Endothelial cell (in vitro differentiated cells): ENCODE measurements around the gene TH. TPM values are rescaled to one million over a fixed set of nuclear protein-coding genes. Genes with fewer than 3 reads are reported as not detected.

ENCODE experiments used
- DNase-seq: peaks from one replicate; pipeline ENCODE4 v3.0.0; 2021; ENCODE audit warnings: low spot score
- H3K27ac Mint-ChIP-seq: one replicate; pipeline ENCODE4 v1.8.0; 2021; ENCODE audit warnings: mixed read lengths, inconsistent platforms; ENCODE audit not compliant: unreplicated experiment
- H3K27me3 Mint-ChIP-seq: one replicate; pipeline ENCODE4 v1.8.0; 2021; ENCODE audit warnings: mild to moderate bottlenecking, moderate library complexity, mixed read lengths, inconsistent platforms; ENCODE audit not compliant: unreplicated experiment
- H3K36me3 Mint-ChIP-seq: one replicate; pipeline ENCODE4 v1.8.0; 2021; ENCODE audit warnings: mild to moderate bottlenecking, low read depth, mixed read lengths, inconsistent platforms; ENCODE audit not compliant: unreplicated experiment
- H3K4me1 Mint-ChIP-seq: one replicate; pipeline ENCODE4 v1.8.0; 2021; ENCODE audit warnings: mild to moderate bottlenecking, mixed read lengths, inconsistent platforms; ENCODE audit not compliant: unreplicated experiment
- H3K4me3 Mint-ChIP-seq: one replicate; pipeline ENCODE4 v1.8.0; 2021; ENCODE audit warnings: mild to moderate bottlenecking, mixed read lengths, inconsistent platforms; ENCODE audit not compliant: unreplicated experiment
- H3K9me3 Mint-ChIP-seq: one replicate; pipeline ENCODE4 v1.8.0; 2021; ENCODE audit warnings: mixed read lengths, inconsistent platforms; ENCODE audit not compliant: unreplicated experiment
- total RNA-seq: library from RNA; stranded (reverse); fragmentation: NEBNext Ultra II Directional; extraction: Animal tissue kit (Norgen Biotek cat#: 25700); gene quantifications from one replicate; pipeline ENCODE4 v1.2.1, GENCODE V29; 2021; ENCODE audit not compliant: unreplicated experiment
- TF ChIP-seq, protein P1 (sequence below): fragments of 200-600 bp; sonication (generic); IDR thresholded peaks from one replicate; pipeline ENCODE4 v1.5.0; 2021; ENCODE audit warnings: antibody characterized with exemption; ENCODE audit not compliant: unreplicated experiment

TH gene
- total RNA-seq, 1 donor from 2014 or later = not detected

DNA sequence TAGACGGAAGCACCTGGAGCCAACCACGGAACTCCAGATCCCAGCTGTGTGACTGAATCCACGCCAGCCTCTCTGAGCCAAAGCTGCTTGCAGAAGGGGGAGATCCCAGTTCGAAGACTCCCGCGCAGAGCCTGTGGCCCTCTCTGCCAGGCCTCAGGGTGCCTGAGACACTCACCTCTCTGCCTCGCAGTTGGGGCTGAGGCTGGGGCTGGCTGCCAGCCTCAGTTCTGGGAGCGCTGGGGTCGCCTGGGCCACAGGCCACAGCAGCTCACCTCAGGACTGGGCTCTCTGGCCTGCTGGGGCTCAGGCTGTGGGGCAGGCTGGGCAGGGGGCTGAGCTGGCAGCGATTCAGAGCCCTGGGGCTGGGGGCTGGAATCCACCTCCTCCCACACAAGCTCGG is 24.2 kb downstream of the TH start:
- Mint-ChIP-seq H3K27me3 (peaks cover 24% of the 10 kb centered on the region), H3K27ac (no peak overlapping the region), H3K4me1 (peaks cover 3% of the 10 kb centered on the region), H3K9me3 (no peaks in the 10 kb centered on the region), H3K36me3 (no peaks in the 10 kb centered on the region), H3K4me3 (no peak overlapping the region)
- DNase-seq = no peak
- TF ChIP-seq, protein P1, sequence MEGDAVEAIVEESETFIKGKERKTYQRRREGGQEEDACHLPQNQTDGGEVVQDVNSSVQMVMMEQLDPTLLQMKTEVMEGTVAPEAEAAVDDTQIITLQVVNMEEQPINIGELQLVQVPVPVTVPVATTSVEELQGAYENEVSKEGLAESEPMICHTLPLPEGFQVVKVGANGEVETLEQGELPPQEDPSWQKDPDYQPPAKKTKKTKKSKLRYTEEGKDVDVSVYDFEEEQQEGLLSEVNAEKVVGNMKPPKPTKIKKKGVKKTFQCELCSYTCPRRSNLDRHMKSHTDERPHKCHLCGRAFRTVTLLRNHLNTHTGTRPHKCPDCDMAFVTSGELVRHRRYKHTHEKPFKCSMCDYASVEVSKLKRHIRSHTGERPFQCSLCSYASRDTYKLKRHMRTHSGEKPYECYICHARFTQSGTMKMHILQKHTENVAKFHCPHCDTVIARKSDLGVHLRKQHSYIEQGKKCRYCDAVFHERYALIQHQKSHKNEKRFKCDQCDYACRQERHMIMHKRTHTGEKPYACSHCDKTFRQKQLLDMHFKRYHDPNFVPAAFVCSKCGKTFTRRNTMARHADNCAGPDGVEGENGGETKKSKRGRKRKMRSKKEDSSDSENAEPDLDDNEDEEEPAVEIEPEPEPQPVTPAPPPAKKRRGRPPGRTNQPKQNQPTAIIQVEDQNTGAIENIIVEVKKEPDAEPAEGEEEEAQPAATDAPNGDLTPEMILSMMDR = no peak

DNA sequence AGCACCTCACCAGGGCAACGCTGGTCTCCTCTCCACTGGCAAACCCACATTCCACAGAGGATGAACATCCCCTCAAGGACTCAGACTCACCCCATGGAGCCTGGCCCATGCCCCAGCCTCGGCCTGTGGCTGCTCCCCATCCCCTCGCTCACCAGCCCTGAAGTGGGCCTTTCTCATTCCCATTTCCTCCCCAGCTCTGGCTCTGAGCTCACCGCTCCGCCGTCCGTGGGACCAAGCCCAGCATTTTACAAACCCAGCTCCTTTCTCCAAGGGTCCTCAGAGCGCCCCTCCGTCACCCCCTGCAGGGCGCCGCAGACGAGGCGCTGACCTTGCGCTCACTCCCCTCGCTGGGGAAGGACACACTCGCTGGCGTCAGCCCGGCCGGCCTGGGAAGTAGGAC is 25.6 kb downstream of the TH start:
- no peak for DNase-seq
- H3K4me1 Mint-ChIP-seq = peaks cover 3% of the 10 kb centered on the region
- TF ChIP-seq, protein P1 = no peak
- no peak overlapping the region for H3K4me3 Mint-ChIP-seq
- peaks cover 30% of the 10 kb centered on the region for H3K27me3 Mint-ChIP-seq
- H3K36me3 Mint-ChIP-seq = no peaks in the 10 kb centered on the region
- no peak overlapping the region for H3K27ac Mint-ChIP-seq
- no peaks in the 10 kb centered on the region for H3K9me3 Mint-ChIP-seq

DNA sequence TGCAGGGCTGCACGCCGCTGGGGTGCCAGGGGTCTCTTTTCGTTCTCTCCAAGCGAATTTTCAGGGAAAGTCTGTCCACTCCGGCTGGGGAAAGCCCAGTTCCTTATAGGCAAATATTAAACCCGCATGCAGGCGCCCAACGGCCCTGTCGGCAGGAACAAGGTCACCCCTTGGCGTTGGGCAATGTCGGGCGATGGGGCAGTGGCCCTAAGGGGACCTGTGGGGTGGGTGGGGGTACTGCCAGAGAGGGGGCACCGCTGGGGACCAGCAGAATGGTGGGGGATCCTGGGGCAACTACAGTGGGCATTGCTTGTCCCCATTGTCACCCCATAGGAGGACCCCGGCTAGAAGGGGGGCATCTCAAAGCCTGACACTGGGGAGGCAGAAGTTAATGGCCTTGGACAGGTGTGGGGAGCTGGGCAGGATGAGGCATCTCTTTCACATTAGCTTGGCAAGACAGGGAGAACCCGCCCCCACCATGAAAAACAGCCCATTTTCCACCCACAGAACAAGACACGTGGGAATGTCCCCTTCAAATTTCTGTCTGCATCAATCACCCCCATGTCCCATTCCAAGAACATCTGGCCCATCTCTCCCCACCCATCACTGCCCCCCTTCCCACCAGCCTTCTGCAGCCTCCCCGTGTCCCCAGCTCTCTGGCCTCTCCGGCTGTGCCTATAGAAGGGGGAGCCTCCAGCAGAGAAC is 26.9 kb downstream of the TH start:
- Mint-ChIP-seq H3K27me3 (peaks cover 30% of the 10 kb centered on the region), H3K27ac (no peak overlapping the region), H3K4me3 (no peak overlapping the region), H3K4me1 (peaks cover 3% of the 10 kb centered on the region), H3K36me3 (no peaks in the 10 kb centered on the region), H3K9me3 (no peaks in the 10 kb centered on the region)
- no peak for DNase-seq
- TF ChIP-seq, protein P1 = no peak

DNA sequence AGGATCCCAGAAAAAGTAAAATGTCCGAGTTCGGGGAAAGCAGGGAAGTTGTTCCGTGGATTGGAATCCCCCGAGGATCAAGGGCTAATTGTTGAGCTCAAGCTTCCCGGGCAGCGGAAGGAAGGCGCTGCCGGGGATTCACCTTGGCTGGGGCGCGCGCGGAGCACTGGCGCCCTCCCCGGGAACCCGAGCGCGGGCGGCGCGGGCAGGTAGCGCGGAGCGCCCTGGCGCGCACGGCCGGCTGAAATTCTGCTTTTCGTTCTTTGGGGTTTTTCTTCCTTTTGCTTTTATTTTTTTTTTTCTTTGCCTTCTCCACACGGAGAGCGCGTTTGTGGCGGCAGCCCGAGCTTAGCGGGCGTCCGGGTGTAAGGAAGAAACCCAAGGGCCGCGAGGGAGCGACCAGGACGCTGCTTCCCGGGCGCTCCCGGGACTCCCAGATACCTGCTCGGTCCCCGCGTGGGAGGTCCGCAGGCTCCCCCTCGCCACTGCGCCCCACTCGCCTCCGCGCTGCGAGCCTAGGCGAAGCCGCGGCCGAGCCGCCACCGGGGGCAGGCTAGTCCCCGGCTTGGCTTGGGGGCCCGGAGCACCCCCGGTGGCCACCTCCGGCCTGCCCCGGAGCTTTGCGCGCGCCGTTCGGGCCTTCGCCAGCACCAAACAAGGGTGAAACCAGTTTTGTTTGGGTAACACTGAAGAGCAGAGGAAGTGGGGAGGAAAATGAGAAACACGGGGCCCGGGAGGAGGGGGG is 27.6 kb downstream of the TH start:
- no peak overlapping the region for H3K4me3 Mint-ChIP-seq
- H3K27ac Mint-ChIP-seq = no peak overlapping the region
- H3K27me3 Mint-ChIP-seq = peaks cover 30% of the 10 kb centered on the region
- TF ChIP-seq, protein P1 = no peak
- no peak for DNase-seq
- H3K4me1 Mint-ChIP-seq = peaks cover 3% of the 10 kb centered on the region
- no peaks in the 10 kb centered on the region for H3K9me3 Mint-ChIP-seq
- H3K36me3 Mint-ChIP-seq = no peaks in the 10 kb centered on the region

DNA sequence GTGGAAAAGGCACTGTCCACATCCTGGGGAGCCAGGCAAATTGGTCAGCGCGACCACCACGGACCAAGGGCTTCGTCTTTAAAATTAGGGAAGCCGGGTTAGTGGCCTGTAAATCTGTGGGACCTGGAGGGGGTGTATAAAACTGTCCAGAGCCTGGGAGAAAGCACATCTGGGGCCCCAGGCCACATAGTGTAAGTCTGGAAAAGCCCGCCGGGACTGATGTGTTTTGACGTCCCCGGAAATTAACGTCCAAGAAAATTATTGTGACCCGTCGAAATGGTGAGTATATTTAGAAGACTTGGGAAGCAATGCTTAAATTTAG is 28.2 kb downstream of the TH start:
- peaks cover 3% of the 10 kb centered on the region for H3K4me1 Mint-ChIP-seq
- no peak for DNase-seq
- H3K36me3 Mint-ChIP-seq = no peaks in the 10 kb centered on the region
- TF ChIP-seq, protein P1 = no peak
- H3K4me3 Mint-ChIP-seq = no peak overlapping the region
- H3K27me3 Mint-ChIP-seq = peaks cover 29% of the 10 kb centered on the region
- H3K27ac Mint-ChIP-seq = no peak overlapping the region
- H3K9me3 Mint-ChIP-seq = no peaks in the 10 kb centered on the region
